HG03025 (cell line): ENCODE results near the gene ERO1A.
"Not testable (repeated sequence)": the region's sequence is repeated elsewhere in the genome, so short reads cannot be mapped to it uniquely, and the experiment has no call there.

Experiments used
- ATAC-seq: cut with Tn5 transposase; IDR thresholded peaks from one replicate; pipeline ENCODE4 v1.9.1; 2021; ENCODE audit warnings: mild to moderate bottlenecking, moderate library complexity; ENCODE audit not compliant: unreplicated experiment, low FRiP score

The ERO1A gene, protein sequence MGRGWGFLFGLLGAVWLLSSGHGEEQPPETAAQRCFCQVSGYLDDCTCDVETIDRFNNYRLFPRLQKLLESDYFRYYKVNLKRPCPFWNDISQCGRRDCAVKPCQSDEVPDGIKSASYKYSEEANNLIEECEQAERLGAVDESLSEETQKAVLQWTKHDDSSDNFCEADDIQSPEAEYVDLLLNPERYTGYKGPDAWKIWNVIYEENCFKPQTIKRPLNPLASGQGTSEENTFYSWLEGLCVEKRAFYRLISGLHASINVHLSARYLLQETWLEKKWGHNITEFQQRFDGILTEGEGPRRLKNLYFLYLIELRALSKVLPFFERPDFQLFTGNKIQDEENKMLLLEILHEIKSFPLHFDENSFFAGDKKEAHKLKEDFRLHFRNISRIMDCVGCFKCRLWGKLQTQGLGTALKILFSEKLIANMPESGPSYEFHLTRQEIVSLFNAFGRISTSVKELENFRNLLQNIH

DNA sequence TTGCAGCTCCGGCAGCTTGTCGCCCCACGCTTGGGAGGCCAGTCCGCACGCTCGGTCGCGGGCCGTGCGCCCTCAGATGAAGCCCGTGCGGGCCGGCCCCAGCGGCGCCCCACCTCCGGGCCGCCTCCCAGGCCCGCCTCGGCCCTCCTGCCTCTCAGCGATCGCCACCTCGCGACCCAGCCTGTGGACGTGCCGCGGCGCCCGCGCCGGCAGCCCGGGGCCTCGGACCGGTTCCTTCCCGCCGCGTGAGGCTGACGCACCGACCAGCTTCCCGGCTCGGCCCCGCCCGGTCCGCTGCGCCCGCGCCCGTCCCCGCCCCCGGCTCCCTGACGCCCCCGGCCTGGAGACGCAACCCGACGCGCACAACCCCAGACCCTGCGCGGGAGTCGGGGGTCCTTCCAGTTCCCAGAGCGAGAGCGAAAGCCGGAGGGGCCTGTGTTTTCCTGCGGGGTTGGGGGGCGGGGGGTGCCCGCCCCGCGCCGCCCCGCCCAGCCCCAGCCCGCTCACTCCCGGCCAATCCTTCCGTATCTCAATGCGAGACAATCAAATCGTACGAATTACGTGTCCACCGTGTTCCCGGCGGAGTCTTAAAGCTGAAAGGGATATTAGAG lies at the start of gene ERO1A:
Gene ERO1A (minus strand): TSS at position 78 of the 611 bp plus-strand sequence. CDS start 77 bp downstream, at position 1.
- ATAC-seq = peak; percentile 73

DNA sequence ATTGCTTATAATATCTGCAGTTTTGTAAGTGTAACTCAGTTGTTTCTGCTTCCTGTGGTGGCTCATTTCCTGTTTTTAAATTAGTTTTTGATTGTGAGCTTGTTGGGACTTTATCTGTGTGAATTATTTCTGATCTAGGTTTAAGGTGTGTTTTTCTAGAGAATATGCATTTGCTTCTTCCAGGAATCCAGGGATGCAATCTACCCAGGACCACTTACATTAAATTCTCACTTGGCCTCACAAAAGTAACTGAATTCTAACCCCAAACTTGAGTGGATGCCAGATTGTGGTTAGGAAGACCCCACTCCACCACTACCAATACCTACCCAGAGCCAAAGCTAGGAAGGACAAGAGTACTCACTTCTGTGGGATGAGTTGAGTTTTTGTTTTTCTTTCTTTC lies 46.5 kb upstream of the ERO1A start:
- ATAC-seq = no peak

DNA sequence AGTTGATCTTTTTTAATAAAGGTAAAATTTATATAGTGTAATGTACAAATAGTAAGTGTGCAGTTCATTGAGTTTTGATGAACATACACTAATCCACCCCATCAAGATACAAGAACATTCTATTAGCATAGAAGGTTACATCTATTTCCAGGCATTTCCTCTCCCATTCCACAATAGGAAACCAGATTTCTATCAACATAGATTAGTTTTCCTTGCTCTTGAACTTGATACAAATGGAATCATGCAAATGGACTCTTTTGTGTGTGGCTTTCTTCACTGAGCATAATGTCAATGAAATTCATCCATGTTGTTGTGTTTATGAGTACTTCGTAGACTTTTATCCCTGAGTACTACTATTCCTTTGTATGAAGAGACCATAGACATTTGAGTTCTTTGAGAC lies 45.4 kb upstream of the ERO1A start:
- no peak for ATAC-seq

DNA sequence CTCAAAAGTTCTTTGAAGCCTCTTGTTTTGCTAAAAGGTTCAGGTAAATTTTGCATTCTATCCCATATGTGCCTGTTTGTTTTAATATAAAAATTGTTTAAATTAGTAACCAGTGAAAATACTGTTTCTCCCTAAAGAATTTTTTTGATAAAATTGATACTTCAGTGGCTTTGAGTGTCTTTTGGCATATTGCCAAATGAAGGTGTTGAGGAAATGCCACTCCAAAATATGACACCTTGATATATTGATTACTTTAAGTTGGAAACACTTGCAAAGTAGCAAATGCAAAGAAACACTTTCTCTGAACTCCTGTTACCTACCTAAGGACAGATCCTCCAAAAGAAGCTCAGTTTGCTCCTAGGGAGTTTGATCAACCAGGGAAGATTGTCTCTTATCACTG lies 43.1 kb upstream of the ERO1A start:
- ATAC-seq = no peak

DNA sequence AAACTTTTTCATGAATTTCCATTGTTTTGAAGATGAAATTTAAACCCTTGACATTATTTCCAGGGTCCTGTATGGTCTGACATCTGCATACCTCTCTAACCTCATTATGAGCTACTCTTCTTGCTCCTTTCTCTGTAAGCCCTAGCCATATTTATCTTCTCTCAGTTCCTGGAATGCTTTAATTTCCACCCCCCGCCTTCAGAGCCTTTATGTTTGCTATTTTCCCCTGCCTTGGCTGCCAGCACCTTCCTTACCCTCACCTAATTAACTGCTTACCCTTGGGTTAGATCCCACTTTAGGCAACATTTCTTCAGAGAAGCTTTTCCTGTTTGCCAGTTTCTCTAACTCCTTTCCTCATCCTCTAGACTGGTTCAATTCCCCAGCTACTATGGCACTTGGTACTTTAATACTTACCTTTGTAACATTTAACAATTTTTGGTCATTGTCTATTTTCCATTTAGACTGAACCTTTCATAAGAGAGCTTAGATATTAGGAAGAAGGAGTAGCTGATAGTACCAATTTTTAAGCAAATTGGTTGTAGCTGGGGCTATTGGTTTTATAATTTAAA lies 40.6 kb upstream of the ERO1A start:
- ATAC-seq = no peak

DNA sequence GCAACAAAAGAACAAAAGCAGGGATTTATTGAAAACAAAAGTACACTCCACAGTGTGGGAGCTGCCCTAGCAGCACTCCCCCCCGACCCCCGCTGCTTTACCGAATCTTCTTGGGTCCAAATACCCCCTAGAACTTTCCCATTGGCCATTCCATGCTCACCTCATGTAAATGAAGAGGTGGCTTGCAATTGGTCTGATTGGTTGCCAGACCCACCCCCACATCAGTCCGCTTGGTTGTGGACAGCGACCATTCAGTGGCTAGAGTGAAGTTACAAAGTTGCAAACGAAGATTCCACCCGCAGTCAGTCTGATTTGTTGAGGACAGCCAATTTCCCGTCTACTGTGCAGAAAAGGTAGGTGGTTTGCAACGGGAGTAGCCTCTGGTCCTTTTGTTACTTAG lies 38.5 kb upstream of the ERO1A start:
- no peak for ATAC-seq

DNA sequence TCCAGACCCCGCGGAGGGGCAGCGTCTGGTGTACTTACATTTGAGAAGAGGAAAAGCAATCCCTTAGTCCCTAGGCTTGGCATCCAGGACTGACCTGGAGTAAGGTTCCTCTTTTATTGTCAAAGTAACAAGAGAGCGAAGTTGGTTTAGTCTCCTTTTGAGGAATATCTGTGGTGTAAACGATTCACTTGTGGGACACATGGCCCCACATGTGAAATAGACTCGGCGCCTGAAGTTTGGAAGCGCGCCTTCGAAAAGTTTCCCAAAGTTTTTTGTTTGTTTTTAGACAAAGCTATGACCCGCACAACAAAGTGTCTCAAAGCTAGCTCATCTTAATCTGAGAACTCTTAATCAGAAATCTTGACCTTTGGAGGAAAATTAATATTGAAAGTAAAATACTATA lies 35.4 kb upstream of the ERO1A start:
- ATAC-seq = no peak

DNA sequence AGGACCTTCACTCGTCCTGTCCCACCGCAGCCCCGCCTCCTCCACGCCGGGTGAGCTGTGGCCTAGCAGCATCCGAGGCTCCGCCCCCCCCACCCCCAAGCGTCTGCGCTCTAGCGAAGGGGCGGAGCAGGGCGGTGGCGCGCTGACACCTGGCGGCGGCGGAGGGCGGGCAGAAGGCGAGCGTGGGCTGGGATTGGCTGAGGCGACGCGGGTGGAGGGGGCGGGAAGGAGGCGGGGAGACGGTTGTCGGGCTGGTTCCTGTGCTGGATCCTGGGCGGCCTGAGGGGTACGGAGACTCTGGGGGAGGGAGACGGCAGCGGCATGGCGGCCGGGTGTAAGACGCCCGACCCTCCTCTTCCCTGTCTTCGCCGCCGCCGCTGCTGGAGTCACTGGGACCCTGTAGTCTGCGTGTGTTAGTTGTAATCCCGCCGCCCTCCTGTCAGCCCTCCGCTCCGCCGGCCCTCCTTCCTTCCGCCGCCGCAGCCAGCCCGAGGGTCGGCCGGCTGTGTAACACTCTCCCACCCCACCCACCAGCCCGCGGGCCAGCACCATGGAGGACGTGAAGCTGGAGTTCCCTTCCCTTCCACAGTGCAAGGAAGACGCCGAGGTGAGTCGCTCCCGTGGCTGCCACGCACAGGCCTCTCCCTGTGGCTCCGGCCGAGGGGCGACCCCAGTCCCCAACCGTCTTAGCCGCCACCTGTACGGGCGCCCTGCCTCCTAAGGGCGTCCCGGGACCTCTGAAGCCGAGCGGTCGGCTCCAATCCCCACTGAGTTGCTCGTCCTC lies 34.8 kb upstream of the ERO1A start, which contains the start of gene STYX:
Gene STYX (plus strand): TSS at position 242 of the 784 bp plus-strand sequence. CDS start 309 bp downstream, at position 551.
- peak; percentile 93 for ATAC-seq

DNA sequence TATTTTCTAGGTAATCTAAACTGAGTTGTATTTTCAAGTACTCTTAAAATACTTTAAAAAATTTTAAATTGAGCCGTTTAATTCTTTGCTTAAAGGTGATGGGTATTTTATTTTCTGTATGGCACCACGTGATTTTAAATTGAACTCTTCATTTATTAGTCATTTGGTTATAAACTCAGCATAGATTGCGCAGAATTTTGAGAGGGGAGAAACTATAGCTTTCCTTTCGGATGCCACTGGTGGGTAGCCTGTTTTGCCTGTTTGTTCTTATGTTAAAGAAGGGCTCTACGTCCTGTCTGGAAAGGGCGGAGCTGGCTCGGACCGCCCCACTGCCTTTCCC lies 34.2 kb upstream of the ERO1A start:
- no peak for ATAC-seq

DNA sequence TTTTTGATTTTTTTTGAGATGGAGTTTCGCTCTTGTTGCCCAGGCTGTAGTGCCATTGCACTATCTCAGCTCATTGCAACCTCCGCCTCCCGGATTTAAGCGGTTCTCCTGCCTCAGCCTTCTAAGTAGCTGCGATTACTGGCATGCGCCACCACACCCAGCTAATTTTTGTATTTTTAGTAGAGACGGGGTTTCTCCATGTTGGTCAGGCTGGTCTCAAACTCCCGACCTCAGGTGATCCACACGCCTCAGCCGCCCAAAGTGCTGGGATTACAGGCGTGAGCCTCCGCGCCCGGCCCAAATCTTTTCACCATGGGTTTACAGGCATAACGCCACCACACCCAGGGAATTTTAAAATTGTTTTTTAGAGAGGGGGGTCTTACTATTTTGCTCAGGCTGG lies 33.7 kb upstream of the ERO1A start:
- not testable (repeated sequence) for ATAC-seq

DNA sequence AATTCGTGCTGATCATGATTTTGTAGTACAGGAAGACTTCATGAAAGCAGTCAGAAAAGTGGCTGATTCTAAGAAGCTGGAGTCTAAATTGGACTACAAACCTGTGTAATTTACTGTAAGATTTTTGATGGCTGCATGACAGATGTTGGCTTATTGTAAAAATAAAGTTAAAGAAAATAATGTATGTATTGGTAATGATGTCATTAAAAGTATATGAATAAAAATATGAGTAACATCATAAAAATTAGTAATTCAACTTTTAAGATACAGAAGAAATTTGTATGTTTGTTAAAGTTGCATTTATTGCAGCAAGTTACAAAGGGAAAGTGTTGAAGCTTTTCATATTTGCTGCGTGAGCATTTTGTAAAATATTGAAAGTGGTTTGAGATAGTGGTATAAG lies 32.2 kb upstream of the ERO1A start:
- ATAC-seq = not testable (repeated sequence)

DNA sequence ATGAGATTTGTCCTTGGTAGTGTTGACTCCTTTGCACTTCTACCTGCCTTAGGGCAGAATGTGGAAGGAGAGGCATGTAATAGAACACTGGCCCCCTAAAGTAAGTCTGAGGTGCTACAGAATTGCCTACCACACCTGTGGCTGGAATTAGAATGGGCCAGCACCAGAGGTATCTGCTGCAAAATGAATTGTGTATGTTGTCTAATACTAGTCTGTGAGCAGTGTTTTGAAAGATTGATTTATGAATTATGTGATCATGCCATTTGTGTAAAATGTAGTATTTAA lies 28.9 kb upstream of the ERO1A start:
- ATAC-seq = no peak

DNA sequence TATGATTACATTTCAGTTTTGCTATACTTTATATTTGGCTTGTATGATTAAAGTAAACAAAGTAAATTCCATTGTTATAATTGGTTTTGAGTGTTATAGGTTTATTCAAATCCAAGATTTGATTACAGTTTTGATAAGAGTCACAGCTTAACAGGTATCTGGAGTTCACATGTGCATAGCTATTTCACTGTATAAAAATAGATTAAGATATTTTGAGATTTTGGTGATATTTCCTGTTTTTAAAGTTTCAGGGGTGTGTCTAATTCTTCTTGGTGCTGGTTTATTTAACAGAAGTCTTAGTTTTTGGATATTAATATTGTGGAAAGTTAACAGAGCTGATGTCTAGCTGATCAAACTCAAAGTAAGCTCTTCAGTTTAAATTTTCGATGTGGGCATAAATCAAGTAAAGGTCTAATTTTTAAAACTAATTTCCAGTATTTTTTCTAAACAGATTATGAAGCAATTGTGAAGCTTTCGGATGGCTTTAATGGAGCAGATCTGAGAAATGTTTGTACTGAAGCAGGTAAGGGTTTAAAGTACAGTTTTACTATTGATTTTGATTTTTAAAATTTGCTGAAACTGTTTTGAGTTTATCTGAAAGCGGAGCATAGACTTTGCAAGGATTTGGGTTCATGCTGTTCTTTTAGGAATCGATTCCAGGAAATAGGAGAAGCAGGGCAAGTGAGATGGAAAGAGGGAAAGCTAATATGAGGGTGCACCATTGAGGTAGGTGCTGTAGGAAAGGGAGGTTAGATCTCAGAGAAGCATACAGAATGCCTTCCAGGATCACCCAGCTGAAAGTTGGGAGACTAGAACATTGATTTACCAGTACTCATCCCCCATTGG lies 28.4 kb upstream of the ERO1A start:
- no peak for ATAC-seq

DNA sequence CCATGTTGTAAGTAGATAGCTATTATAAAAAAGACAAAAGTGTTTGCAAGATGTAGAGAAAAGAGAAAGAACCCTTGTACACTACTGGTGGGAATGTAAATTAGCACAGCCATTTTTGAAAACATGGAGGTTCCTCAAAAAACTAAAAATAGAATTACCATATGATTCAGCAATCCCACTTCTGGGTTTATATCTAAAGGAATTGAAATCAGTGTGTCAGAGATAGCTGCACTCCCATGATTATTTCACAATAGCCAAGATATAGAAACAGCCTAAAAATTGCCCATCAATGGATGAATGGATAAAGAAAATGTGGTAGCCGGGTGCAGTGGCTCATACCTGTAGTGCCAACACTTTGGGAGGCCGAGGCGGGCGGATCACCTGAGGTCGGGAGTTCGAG lies 20.8 kb upstream of the ERO1A start:
- no peak for ATAC-seq

DNA sequence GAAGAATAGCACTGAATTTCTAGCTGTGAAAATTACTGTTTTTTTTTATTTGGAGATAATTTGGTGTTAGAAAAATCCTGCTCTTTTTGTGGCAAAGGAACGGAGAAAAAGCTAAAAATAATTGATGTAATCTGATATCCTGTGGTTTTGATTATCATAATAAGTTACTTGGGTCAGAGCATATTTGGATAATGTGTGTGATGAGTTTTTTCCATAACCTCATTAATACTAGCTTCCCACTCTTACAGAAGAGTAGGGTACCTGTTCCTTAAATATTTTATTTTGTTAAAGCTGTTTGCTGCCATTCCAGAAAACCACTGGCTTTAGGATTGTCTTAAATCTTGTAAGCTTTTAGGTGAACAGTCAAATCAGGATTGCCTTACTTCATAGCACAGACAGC lies 16.3 kb upstream of the ERO1A start:
- ATAC-seq = no peak

DNA sequence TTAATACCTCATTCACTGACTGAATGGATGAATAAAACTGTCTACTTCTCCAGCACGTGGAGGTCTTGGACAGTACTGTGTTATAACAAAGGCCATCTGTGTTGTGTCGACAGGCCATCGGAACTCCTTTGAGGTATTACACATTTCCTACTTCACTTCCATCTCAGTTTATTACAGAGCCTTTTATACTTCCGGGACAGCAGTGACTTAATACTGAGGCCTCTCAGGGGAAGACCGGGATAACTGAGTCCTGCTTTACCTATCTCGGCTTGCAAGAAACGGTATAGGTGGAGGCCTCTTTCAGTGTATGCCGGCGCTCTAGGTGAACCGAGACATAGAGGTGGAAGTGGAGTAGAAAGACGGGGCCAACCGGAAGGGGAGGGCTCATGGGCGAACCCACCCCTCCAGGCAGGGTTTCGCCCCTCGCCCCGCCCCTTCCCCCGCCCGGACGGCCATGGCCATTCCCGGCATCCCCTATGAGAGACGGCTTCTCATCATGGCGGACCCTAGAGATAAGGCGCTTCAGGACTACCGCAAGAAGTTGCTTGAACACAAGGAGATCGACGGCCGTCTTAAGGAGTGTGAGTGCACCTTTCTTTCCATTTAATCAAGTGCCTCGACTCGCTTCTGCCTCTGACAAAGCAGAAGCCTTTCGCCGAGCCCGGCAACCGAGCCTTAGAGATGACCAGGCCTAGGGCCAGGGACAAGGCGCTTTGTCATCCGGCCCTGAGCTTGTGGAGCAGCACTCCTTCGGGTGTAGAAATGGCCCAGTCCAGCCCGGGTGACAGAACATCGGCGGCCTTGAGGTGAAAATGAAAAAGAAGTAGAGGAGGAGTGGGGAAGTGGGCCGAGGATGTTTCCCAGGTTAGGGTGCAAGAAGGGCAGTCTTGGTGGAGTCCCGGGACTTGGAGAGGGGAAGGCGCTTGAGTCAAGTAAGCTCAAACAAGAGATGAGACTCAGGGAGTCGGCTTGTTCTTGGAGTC lies 11.7 kb upstream of the ERO1A start, which contains the start of gene PSMC6:
Gene PSMC6 (plus strand): TSS at position 477 of the 983 bp plus-strand sequence. CDS start 20 bp downstream, at position 497.
- ATAC-seq = peak; percentile 96

DNA sequence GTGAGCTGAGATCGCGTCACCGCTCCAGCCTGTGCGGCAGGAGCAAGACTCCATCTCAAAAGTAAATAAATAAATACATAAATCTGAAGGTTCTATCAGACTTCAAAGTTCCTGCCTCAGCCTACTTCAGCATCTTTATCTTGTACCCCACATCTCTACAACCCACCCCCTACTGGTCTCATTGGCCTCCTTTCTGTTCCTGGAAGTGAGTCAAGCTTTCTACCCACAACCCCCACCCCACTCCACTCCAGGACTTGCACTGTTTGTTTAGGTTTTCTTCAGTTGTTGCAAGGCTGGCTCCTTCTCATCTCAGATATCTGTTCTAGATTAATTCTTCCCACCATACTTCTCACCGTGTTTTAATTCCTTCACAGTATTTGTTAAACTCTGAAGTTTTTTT lies 10.9 kb upstream of the ERO1A start:
- no peak for ATAC-seq

DNA sequence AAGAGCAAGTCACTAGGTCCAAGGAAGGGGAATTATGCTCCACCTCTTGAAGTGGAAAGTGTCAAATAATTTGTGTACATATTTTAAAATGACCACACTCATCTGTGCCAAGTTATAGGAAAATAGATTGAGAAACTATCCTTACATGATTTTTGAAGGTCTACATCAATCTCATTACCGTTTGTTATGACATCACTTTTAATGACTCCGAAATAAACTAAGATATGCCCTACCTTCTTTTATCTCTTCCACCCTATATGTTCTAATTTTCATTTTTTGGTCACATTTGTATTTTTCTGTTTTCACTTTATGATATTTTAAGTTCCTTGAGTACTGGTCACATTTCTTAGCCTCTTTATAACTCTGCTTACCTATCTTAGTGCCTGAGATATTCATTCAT lies 8.3 kb upstream of the ERO1A start:
- no peak for ATAC-seq

DNA sequence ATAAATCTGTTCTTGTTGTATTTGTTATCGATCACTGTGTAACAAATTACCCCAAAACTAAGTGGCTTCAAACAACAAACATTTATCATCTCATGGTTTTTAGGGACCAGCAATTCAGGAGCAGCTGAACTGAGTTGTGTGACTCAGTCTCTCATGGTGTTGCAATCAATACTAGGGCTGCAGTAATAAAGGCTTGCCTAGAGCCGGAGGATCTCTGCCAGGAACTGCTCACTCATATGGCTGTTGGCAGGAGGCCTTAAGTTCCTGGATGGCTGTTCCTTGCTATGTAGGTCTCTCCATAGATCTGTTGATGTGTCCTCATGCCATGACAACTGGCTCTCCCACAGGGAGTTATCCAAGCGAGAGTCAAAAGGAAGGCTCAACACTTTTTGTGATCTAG lies 7.9 kb upstream of the ERO1A start:
- ATAC-seq = no peak
